Peyer's patch (tissue), 4 donors: ENCODE results near the gene SPATA31D3.

Source experiments
- POLR2A ChIP-seq, 2 donors: fragments of 450-650 bp; IDR thresholded peaks; one replicate each; pipeline ENCODE4 v1.5.1; 2017; ENCODE audit warnings: antibody characterized with exemption in 2 of 2, mild to moderate bottlenecking in 2 of 2, moderate library complexity in 2 of 2
- TF ChIP-seq, protein P1 (sequence below), 6 experiments: fragments of 450-650 bp in 4 of 6; fragments of 200-600 bp in 2 of 6; sonication (generic) in 1 of 6; IDR thresholded peaks; one replicate each; pipeline ENCODE4 v1.5.1; 2017 to 2019; ENCODE audit warnings: antibody characterized with exemption in 6 of 6, mild to moderate bottlenecking in 3 of 6, moderate library complexity in 1 of 6

GRCh38 chr9:81912135-81912534 is 31.2 kb upstream of the SPATA31D3 start:
- TF ChIP-seq, protein P1, sequence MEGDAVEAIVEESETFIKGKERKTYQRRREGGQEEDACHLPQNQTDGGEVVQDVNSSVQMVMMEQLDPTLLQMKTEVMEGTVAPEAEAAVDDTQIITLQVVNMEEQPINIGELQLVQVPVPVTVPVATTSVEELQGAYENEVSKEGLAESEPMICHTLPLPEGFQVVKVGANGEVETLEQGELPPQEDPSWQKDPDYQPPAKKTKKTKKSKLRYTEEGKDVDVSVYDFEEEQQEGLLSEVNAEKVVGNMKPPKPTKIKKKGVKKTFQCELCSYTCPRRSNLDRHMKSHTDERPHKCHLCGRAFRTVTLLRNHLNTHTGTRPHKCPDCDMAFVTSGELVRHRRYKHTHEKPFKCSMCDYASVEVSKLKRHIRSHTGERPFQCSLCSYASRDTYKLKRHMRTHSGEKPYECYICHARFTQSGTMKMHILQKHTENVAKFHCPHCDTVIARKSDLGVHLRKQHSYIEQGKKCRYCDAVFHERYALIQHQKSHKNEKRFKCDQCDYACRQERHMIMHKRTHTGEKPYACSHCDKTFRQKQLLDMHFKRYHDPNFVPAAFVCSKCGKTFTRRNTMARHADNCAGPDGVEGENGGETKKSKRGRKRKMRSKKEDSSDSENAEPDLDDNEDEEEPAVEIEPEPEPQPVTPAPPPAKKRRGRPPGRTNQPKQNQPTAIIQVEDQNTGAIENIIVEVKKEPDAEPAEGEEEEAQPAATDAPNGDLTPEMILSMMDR (IDR thresholded peaks at IDR 0.05): no peak
- no peak for TF ChIP-seq POLR2A (IDR thresholded peaks at IDR 0.05)
